ENCODE measurements around the gene NKAIN2.
"Not testable (repeated sequence)": the region's sequence is repeated elsewhere in the genome, so short reads cannot be mapped to it uniquely, and the experiment has no call there.

NKAIN2 gene

DNA sequence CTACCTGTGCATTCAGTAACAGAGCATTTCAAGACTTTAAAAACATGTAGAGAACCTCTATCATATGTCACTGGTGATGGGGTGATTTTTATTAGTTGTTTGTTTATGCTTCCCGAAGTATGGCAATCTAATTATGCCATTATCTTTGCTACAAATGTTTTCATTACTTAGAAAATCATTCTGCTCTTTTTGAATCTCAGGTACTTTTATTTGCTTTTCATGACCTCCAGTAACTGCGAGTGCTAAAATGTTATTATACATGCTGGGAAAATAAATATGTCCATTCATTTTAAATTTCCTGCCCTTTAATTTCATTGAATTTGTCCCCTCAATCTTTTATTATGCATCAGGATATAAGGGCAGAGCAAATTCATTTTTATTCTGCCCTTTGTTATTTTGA lies 515.7 kb downstream of the NKAIN2 start:
- DNase-seq (ENCODE audit: low read depth, low spot score) = no peak

DNA sequence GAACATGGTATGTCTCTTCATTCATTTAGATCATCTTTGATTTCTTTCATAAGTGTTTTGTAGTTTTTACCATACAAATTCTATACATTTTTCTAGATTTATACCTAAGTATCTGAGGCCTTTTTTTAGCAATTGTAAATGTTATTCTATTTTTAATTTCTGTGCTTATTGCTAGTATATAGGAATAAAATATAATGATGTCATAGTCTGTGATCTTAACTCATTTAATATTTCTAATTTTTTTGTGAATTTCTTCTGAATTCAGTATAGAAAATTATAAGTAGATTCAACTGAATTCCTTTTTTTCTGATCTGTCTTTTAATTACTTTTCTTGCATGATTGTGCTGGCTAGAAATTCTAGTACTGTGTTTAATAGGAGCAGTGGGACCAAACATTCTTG lies 520.6 kb downstream of the NKAIN2 start:
- DNase-seq (ENCODE audit: low read depth, low spot score) = no peak

DNA sequence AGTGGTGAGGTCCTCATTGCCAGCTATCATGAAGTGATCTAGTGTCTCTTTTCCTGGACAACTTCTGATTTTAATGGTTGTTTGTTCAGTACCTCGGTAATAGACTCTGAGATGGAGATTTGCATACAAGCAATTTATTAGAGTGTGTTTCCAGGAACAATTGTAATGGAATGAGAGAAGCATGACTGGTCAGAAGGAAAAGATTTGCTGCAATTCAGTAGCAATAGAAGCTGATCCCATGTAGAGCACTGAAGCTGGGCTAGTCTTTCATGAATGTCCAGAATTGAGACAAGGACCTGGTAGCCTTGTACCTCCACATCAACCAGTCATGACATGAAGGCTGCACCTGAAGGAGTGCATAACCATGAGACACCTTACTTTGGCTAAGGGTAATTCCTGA lies 526.5 kb downstream of the NKAIN2 start:
- DNase-seq (ENCODE audit: low read depth, low spot score) = no peak

DNA sequence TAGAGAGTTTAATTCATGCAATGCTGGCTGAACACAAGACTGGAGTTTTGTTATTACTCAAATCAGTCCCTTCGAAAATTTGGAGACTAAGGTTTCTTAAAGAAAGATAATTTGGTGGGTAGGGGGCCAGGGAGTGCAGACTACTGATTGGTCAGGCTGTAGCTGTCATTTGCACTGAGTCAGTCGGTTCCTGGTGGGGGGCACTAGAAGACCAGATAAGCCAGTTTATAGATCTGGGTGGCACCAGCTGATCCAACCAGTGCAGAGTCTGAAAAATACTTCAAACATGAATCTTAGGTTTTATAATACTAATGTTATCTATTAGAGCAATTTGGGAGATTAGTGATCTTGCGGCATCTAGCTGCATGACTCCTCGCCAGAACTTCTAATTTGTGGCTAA lies 530.7 kb downstream of the NKAIN2 start:
- no peak for DNase-seq (ENCODE audit: low read depth, low spot score)

DNA sequence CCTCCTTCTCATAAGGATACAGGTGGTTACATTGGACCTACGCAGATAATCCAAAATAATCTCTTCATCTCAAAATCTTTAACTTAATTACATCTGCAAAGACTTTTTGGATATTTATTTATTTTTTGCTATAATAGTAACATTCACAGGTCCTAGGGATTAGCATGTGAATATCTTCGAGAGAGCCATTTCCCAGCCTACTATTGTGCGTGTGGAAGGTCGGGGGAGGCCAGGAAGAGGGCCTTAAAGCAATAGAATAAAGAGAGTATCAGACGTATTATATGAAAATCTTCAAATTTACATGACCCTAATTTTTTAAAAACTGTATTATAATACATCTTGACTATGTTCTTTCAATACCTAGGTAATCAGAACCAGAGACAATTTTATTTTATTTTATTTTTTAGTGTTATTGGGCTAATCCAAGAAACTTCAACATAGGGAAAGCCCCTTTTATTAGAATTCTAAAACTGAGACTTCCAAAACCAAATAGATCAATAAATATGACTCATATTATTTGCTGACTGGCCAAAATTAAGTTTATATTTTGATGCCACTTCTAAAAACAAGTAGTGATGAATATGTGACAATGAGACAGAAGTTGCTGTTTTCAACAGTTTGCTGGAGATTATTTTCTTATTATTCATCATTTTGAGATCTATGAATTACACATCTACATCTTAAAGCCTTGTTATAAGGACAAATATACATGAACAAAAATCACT lies 536.1 kb downstream of the NKAIN2 start:
- no peak for DNase-seq (ENCODE audit: low read depth, low spot score)

DNA sequence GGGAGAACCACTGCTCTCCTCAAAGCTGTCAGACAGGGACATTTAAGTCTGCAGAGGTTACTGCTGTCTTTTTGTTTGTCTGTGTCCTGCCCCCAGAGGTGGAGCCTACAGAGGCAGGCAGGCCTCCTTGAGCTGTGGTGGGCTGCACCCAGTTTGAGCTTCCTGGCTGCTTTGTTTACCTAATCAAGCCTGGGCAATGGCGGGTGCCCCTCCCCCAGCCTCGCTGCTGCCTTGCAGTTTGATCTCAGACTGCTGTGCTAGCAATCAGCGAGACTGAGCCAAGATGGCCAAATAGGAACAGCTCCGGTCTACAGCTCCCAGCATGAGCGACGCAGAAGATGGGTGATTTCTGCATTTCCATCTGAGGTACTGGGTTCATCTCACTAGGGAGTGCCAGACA lies 544.7 kb downstream of the NKAIN2 start:
- not testable (repeated sequence) for DNase-seq (ENCODE audit: low read depth, low spot score)

DNA sequence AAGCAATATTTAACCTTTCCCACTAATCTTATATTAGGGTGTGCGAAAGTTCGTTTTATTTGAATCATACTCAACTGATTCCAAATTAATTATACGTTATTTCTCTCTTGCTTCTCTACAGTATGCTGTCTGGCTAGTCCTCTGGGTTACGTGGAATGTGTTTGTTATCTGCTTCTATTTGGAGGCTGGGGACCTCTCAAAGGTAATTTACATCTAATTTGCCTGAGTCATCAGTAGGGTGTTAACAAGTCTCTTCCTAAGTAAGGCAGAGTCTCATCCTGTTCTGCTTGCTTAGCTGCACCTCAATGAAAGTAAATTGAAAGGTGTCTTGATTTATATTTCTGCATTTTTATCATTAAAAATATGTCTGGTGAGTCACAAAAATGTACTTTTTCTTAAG lies 551.5 kb downstream of the NKAIN2 start:
- no peak for DNase-seq (ENCODE audit: low read depth, low spot score)

DNA sequence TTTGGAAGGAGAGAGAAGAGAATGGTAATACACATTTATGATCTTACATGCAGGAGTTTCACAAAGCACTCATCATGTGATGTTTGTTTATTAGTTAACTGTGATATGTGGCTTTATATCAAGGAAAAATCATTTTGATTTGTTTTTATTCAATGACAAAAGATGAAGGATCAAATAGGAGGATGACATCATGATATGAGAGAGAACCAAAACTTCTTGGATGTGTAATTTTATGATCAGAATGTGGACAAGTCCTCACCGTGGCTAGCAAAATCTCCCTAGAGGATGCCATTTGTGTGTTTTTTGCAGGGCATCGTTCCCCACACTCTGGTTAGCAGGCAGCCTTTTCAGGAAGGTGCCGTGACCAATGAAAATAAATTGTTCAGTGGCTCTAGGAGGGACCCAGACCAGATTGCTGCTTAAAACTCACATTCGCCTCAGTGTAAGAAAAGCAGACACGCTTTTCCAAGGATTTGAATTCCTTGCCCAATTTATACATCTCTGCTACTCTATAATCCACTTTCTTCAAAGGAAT lies 552.7 kb downstream of the NKAIN2 start:
- no peak for DNase-seq (ENCODE audit: low read depth, low spot score)

DNA sequence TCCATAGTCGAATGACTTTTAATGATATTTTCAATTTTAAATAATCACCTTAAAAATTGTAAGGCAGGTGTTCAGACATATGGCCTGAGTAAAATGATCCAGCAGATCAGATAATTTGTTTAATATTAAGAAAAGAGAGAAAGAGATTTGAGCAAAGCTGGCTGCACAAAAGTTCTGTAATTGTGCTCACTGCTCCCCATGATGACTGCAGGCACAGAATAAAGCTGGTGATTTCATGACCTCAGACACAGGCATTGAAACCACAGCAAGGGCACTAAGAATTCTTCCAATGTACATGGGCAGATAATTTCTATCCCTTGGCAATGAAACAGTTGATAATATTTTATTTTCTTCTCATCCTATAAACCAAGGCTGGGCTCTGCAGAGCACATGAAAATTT lies 553.1 kb downstream of the NKAIN2 start:
- no peak for DNase-seq (ENCODE audit: low read depth, low spot score)

DNA sequence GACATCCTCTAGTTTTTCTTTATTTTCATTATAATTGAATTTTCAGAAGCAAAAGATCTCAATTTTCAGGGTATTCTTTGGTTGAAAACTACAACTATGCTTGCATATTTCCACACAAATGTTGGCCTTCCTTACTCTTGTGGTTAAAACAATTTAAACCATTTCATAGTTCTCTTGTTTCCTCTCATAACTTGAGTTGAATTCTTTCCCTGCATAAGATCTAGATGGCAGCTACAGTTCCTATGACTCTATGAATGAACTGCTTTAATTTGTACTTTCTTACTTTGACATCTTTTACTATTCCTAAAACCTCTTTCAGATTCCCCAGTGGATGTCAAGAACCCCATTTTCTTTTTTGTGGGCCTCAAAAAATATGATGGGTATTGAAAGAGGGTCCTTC lies 564.5 kb downstream of the NKAIN2 start:
- no peak for DNase-seq (ENCODE audit: low read depth, low spot score)

DNA sequence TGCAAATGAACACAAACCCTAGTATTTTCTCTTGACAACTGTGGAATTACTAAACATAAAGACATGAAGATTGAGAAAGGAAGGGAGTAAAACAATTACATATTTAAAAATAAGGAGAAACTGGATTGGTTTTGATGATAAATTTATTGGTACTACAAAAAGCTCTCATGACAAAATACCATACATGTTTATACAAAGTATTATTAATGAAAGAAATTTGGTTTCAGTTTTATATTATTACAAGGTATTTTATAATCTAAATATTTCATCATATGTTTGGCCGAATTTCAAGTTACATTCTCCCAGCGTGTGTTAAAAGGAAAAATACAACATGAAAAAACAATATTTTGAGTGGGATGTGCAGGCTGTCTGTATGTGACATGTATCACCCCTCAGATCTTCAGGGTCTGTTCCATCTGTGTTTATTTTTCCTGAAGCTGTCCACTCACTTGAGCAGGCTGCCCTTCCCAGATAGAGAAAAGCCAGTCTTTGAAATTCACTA lies 568.4 kb downstream of the NKAIN2 start:
- peak; percentile 32 for DNase-seq (ENCODE audit: low read depth, low spot score)

DNA sequence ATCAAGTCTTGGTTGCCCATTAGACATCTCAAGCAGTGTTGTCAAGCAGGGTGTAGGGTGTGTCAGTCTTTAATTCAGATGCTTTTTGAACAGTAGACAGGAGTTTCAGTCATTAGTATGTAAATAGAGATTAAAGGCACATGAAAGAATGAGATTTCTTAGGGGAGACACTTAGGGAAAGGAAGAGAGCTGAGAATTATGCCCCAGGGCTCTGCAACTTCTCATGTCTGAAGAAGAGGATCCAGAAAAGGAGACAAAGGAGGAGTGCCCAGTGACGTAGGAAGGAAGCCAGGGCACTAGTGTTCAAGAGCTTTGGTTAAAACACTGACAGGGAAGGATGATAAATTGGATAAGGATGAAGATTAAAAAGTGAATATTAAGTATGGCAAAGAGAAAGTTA lies 569.7 kb downstream of the NKAIN2 start:
- DNase-seq (ENCODE audit: low read depth, low spot score) = no peak

DNA sequence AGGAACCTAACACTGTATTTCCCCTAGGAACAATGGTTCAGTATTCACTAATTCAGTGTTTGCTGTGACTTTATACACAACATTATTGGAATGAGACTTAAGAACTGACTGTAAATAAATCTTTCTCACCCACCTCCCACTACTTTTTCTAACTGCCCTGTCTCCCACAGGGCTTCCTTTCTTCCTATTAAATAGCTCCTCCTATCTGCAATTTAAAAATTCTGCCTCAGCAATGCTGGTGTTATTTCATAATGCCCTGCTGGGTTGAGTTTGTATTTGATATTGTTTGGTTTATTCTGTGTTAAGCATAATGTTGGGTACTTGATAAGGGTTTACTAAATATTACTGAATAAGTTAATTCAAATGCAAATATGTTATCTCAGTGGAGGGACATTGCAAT lies 585.5 kb downstream of the NKAIN2 start:
- no peak for DNase-seq (ENCODE audit: low read depth, low spot score)

DNA sequence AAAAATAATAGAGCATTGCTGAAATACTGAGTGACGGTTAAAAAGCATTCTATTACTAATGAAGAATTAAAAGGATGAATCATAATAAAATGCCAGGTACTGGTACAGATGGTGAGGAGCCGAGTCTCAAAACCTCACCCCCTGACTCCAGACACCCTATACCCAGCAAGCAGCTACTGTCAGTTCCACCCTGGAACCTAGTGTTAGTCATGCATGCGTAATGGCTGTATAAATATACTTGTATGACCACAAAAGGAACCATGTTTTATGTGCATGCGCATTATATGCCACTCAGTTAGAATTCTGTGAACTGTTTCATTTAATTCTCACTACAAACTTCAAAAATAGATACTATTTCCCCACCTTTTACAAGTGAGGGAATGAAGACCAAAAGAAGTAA lies 589.9 kb downstream of the NKAIN2 start:
- DNase-seq (ENCODE audit: low read depth, low spot score) = no peak

DNA sequence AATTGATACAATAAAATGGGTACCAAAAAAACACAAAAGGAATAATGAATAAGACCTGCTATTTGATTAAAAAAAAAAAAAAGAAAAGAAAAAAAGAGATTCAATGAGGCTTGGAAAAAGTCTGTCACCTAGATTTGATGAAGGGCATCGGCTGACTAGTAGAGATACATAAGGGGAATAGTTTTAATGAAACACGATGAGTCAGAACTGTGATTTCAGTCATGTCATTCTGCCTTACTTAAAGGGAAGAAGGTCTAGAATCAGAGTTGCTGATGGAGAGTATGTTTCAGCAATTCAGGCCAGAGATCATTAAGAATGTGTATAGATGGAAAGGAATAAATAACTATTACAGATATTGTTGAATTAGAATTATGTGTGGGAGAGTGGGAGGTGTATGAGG lies 592.7 kb downstream of the NKAIN2 start:
- no peak for DNase-seq (ENCODE audit: low read depth, low spot score)

DNA sequence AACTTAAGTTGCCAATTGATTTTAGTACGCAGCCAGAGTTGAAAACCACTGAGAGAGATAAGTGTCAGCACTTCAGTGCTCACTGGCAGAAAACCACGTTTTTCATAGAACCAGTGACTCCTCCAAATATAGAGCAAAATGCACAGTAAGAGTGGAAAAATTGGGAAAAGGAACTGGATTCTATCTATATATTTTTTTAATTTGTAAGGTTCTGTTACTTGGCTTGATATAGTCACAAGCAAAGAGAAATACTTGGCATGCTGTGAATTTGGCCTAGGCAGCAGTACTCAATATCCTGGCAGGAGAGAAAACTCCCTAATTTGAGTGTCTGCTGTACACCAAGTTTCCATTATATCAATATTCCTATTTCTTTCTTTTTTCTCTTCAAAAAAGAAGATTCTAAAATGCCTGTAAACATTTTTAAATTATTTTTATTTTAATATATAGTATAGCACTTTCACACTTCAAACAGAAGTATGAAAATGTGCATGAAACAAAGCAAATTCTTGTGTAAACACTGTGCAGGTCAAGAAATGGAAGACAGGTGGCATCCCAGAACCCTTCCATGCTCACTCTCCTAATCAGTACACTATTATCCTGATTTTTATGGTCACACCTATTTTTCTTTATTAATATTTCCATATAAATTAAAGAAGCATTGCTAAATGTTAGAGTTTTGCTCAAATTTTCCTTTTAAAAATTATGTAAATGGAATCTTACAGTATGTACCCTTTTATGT lies 596.8 kb downstream of the NKAIN2 start:
- no peak for DNase-seq (ENCODE audit: low read depth, low spot score)

DNA sequence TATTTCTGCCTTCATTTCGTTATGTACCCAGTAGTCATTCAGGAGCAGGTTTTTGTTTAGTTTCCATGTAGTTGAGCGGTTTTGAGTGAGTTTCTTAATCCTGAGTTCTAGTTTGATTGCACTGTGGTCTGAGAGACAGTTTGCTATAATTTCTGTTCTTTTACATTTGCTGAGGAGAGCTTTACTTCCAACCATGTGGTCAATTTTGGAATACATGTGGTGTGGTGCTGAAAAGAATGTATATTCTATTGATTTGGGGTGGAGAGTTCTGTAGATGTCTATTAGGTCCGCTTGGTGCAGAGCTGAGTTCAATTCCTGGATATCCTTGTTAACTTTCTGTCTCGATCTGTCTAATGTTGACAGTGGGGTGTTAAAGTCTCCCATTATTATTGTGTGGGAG lies 606.8 kb downstream of the NKAIN2 start:
- not testable (repeated sequence) for DNase-seq (ENCODE audit: low read depth, low spot score)

DNA sequence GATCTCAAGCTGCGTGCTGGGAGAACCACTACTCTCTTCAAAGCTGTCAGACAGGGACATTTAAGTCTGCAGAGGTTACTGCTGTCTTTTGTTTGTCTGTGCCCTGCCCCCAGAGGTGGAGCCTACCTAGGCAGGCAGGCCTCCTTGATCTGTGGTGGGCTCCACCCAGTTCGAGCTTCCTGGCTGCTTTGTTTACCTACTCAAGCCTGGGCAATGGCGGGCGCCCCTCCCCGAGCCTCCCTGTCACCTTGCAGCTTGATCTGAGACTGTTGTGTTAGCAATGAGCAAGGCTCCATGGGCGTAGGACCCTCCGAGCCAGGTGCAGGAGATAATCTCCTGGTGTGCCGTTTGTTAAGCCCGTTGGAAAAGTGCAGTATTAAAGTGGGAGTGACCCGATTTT lies 609.0 kb downstream of the NKAIN2 start:
- DNase-seq (ENCODE audit: low read depth, low spot score) = not testable (repeated sequence)

DNA sequence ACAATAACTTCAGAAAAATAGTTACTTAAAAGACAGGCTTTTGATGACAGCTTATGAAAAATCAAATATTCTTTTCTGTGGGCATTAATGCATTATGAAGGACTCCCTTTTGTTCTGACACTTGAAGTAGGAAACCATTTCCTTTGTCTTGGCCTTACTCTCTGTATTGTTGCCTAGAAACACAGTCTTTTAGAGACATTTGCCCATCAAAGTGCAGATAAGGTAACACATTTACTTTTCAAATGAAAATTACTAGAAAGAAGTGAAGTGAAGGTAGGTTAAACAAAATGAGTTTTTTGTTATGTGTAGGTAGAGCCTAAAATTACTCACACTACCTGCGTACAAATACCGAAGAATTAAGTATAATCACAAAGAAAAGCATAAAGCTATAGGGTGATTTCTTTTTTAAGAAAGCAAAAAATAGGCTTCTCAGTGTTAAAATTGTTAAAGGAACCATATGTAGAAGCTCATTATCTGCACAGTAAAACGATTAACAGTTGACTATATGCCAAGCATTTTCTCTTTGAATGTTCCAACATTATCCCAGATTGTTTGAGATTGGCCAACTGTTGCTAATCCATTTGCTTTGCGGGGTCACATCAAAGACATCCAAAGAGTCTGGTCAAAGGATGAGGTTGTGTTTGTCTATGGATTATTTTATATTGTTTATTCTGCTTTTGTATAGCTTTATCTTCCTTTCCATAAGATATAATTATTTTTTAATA lies 616.6 kb downstream of the NKAIN2 start:
- no peak for DNase-seq (ENCODE audit: low read depth, low spot score)

DNA sequence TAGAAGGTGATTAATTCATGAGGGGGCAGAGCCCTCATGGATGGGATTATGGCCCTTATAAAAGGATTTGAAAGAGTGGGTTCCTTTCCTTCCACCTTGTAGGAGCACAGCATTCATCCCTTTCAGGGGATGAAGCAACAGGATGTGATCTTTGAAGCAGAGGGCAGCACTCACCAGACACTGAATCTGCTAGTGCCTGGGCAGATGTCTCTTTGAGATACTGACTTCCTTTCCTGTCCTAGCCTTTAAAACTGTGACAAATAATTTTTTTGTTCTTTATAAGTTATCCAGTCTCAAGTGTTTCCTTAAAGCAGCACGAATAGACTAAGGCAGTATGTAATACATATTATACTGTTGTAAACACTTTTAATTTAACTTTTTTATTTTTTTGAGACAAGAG lies 620.0 kb downstream of the NKAIN2 start:
- no peak for DNase-seq (ENCODE audit: low read depth, low spot score)

DNA sequence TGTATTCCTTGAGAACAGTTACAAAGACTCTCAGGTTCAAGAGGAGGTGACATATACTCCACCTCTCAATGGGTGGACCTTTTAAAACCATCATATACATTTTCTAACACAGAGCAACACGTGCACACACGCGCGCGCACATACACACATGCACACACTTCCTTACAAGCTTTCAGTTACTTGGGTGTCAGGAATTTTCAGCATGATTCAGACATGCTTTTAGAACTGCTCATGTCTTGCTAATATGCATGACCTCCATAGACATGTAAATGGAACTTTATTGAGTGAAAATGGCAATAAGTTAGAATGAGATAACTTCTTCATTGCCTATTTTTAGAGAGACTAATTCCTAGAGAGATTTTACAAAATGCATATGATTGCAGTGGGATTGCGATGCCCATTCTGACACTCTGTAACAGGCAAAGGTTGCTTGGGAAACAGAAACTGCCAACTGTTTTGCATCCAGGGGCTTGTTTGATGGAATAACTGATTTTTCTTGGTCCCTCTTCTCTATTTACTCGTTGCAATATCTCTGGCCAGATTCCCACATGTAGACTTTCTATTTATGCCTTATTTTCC lies 627.2 kb downstream of the NKAIN2 start:
- no peak for DNase-seq (ENCODE audit: low read depth, low spot score)

DNA sequence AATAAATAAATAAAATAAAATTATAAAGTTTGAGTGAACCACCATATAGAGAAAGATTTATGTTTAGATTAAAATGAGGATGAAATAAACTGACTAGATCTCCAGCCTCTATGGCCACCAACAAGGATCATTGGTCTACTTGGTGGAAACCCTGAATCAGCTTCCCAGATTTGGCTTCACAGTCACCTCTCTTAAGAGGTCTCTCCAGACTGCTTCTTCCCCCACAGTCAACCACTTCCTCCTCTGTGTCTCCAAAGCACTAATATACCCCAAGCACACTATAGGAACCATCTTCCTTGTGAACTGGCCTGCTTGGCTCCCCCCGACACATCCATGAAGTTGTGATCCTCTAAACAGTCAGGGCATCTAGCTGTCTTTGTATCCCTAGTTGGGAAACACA lies 629.0 kb downstream of the NKAIN2 start:
- no peak for DNase-seq (ENCODE audit: low read depth, low spot score)

Data from brain pericyte (primary cell).